Natural killer cell treated with Interleukin-12 subunit alpha and Interleukin-12 subunit beta and Interleukin-15 and Interleukin-18, amount 100 ng/mL, for 72 hours (primary cell): ENCODE results near the gene MPHOSPH8. TPM values are rescaled to one million over a fixed set of nuclear protein-coding genes. Genes with fewer than 3 reads are reported as not detected.

Experiments used
- ATAC-seq, 2 donors: fragments of 150-1000 bp; cut with Tn5 transposase in 1 of 2; sonication (Bioruptor Pico), chemical (Tn5 transposase) in 1 of 2; 2 replicates each; pipeline ENCODE4 v1.10.0; 2021
- DNase-seq: peaks from one replicate; pipeline ENCODE4 v3.0.0; 2022; ENCODE audit warnings: low spot score
- H3K27ac Mint-ChIP-seq, 2 donors: 1 replicate in 1 of 2; 2 replicates in 1 of 2; pipeline ENCODE4 v1.8.0; 2022; ENCODE audit warnings: mixed read lengths in 2 of 2, mild to moderate bottlenecking in 1 of 2, moderate library complexity in 1 of 2
- H3K27me3 Mint-ChIP-seq, 2 donors: 1 replicate in 1 of 2; 2 replicates in 1 of 2; pipeline ENCODE4 v1.8.0; 2022; ENCODE audit warnings: mixed read lengths in 2 of 2
- H3K36me3 Mint-ChIP-seq: one replicate; pipeline ENCODE4 v1.8.0; 2022; ENCODE audit warnings: mixed read lengths
- H3K4me1 Mint-ChIP-seq, 2 donors: 1 replicate in 1 of 2; 2 replicates in 1 of 2; pipeline ENCODE4 v1.8.0; 2022; ENCODE audit warnings: low read depth in 2 of 2, mixed read lengths in 2 of 2, mild to moderate bottlenecking in 1 of 2
- H3K4me3 Mint-ChIP-seq: one replicate; pipeline ENCODE4 v1.8.0; 2022; ENCODE audit warnings: mixed read lengths
- H3K9me3 Mint-ChIP-seq: 2 replicates; pipeline ENCODE4 v1.8.0; 2022; ENCODE audit warnings: mixed read lengths
- total RNA-seq, 2 donors: library from RNA; stranded (reverse); gene quantifications; one replicate each; pipeline ENCODE4 v1.2.3, GENCODE V29; 2022

MPHOSPH8 gene, protein sequence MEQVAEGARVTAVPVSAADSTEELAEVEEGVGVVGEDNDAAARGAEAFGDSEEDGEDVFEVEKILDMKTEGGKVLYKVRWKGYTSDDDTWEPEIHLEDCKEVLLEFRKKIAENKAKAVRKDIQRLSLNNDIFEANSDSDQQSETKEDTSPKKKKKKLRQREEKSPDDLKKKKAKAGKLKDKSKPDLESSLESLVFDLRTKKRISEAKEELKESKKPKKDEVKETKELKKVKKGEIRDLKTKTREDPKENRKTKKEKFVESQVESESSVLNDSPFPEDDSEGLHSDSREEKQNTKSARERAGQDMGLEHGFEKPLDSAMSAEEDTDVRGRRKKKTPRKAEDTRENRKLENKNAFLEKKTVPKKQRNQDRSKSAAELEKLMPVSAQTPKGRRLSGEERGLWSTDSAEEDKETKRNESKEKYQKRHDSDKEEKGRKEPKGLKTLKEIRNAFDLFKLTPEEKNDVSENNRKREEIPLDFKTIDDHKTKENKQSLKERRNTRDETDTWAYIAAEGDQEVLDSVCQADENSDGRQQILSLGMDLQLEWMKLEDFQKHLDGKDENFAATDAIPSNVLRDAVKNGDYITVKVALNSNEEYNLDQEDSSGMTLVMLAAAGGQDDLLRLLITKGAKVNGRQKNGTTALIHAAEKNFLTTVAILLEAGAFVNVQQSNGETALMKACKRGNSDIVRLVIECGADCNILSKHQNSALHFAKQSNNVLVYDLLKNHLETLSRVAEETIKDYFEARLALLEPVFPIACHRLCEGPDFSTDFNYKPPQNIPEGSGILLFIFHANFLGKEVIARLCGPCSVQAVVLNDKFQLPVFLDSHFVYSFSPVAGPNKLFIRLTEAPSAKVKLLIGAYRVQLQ
- total RNA-seq = 10 to 100 TPM; 33.4 to 39.0 TPM

- Mint-ChIP-seq H3K27me3 (peaks cover 0 to 4% of the 10 kb centered on the region in 2 donors), H3K27ac (peak within 1 kb of the TSS; percentile 91 to 96), H3K4me1 (peaks cover 20 to 36% of the 10 kb centered on the region in 2 donors), H3K4me3 (peak within 1 kb of the TSS; percentile 100), H3K36me3 (peaks cover 5% of the 10 kb centered on the region), H3K9me3 (no peaks in the 10 kb centered on the region)
- peak; percentile 99 for ATAC-seq
- peak; percentile 96 for DNase-seq
Observed at GRCh38 chr13:19633479-19634255, at the start of gene MPHOSPH8. Gene MPHOSPH8, plus strand, starts transcription at chr13:19633659. Its CDS starts 90 bp downstream, at chr13:19633749.

GRCh38 chr13:19586904-19587634 lies 46.4 kb upstream of the MPHOSPH8 start:
- Mint-ChIP-seq H3K27ac (peak overlapping the region; percentile 84 to 91), H3K27me3 (peaks cover 17 to 19% of the 10 kb centered on the region in 2 donors), H3K9me3 (peaks cover 4% of the 10 kb centered on the region), H3K4me3 (peak overlapping the region; percentile 78), H3K4me1 (peaks cover 21% of the 10 kb centered on the region in 2 donors), H3K36me3 (peaks cover 17% of the 10 kb centered on the region)
- DNase-seq = peak; percentile 89
- ATAC-seq = peak; percentile 90 to 93

GRCh38 chr13:19587635-19588300 lies 45.7 kb upstream of the MPHOSPH8 start:
- H3K27me3 Mint-ChIP-seq = peaks cover 13 to 17% of the 10 kb centered on the region in 2 donors
- ATAC-seq (peak; percentile 39 to 43), DNase-seq (no peak)
- peak overlapping the region; percentile 84 to 91 for H3K27ac Mint-ChIP-seq
- H3K4me3 Mint-ChIP-seq = peak overlapping the region; percentile 78
- H3K4me1 Mint-ChIP-seq = peaks cover 21% of the 10 kb centered on the region in 2 donors
- H3K9me3 Mint-ChIP-seq = peaks cover 4% of the 10 kb centered on the region
- peaks cover 17% of the 10 kb centered on the region for H3K36me3 Mint-ChIP-seq

GRCh38 chr13:19589312-19589711 lies 44.1 kb upstream of the MPHOSPH8 start:
- ATAC-seq = no peak

DNA sequence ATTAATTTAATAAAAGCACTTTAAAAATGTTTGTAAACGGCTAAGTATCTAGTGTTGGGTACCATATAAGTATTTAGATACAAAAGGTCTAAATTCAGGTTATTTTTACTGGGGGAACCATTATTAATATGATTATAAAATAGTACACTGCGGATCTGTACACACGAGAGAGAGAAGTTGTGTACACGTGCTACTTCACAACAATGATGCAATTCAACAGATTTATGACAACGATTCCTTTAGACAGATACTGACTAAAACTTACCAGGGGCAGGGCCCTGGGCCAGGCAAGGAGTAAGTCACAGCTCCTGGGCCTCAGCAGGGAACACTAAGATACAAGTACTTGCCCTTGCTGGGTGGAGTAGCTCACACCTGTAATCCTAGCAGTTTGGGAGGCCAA lies 43.0 kb upstream of the MPHOSPH8 start:
- Mint-ChIP-seq H3K36me3 (peaks cover 17% of the 10 kb centered on the region), H3K27ac (no peak overlapping the region)

More at GRCh38 chr13:19589312-19589711, 44.1 kb upstream of the MPHOSPH8 start:
- Mint-ChIP-seq H3K27ac (no peak overlapping the region), H3K36me3 (peaks cover 17% of the 10 kb centered on the region), H3K27me3 (peaks cover 13 to 17% of the 10 kb centered on the region in 2 donors), H3K4me1 (peaks cover 21% of the 10 kb centered on the region in 2 donors), H3K4me3 (no peak overlapping the region), H3K9me3 (no peaks in the 10 kb centered on the region)
- no peak for DNase-seq

GRCh38 chr13:19591864-19592263 lies 41.6 kb upstream of the MPHOSPH8 start:
- DNase-seq = no peak
- Mint-ChIP-seq H3K36me3 (peaks cover 12% of the 10 kb centered on the region), H3K27ac (no peak overlapping the region), H3K4me1 (peaks cover 13 to 14% of the 10 kb centered on the region in 2 donors), H3K9me3 (no peaks in the 10 kb centered on the region), H3K27me3 (peaks cover 24 to 26% of the 10 kb centered on the region in 2 donors), H3K4me3 (no peak overlapping the region)
- no peak for ATAC-seq

More for the DNA sequence above, 43.0 kb upstream of the MPHOSPH8 start:
- H3K4me3 Mint-ChIP-seq = no peak overlapping the region
- DNase-seq (no peak), ATAC-seq (no peak)
- peaks cover 17 to 19% of the 10 kb centered on the region in 2 donors for H3K27me3 Mint-ChIP-seq
- H3K4me1 Mint-ChIP-seq = peaks cover 21% of the 10 kb centered on the region in 2 donors
- H3K9me3 Mint-ChIP-seq = no peaks in the 10 kb centered on the region

- H3K27ac Mint-ChIP-seq = no peak overlapping the region
Observed at GRCh38 chr13:19592657-19593180, 40.7 kb upstream of the MPHOSPH8 start.

GRCh38 chr13:19596086-19596485 lies 37.4 kb upstream of the MPHOSPH8 start:
- H3K4me1 Mint-ChIP-seq = no peaks in the 10 kb centered on the region
- no peak for DNase-seq
- peaks cover 35 to 51% of the 10 kb centered on the region in 2 donors for H3K27me3 Mint-ChIP-seq
- no peaks in the 10 kb centered on the region for H3K9me3 Mint-ChIP-seq
- no peaks in the 10 kb centered on the region for H3K36me3 Mint-ChIP-seq
- H3K4me3 Mint-ChIP-seq = no peak overlapping the region
- H3K27ac Mint-ChIP-seq = no peak overlapping the region
- ATAC-seq = no peak

More at GRCh38 chr13:19592657-19593180, 40.7 kb upstream of the MPHOSPH8 start:
- ATAC-seq (no peak), DNase-seq (no peak)
- peaks cover 25 to 30% of the 10 kb centered on the region in 2 donors for H3K27me3 Mint-ChIP-seq
- H3K4me1 Mint-ChIP-seq = peaks cover 5 to 6% of the 10 kb centered on the region in 2 donors
- no peaks in the 10 kb centered on the region for H3K9me3 Mint-ChIP-seq
- peaks cover 5% of the 10 kb centered on the region for H3K36me3 Mint-ChIP-seq
- H3K4me3 Mint-ChIP-seq = no peak overlapping the region

- Mint-ChIP-seq H3K27ac (no peak overlapping the region), H3K36me3 (no peaks in the 10 kb centered on the region), H3K4me1 (no peaks in the 10 kb centered on the region), H3K27me3 (peaks cover 33 to 51% of the 10 kb centered on the region in 2 donors), H3K9me3 (no peaks in the 10 kb centered on the region), H3K4me3 (no peak overlapping the region)
- DNase-seq = no peak
- ATAC-seq = no peak
Observed at GRCh38 chr13:19596960-19597361, 36.5 kb upstream of the MPHOSPH8 start.

- H3K27me3 Mint-ChIP-seq = peaks cover 32 to 51% of the 10 kb centered on the region in 2 donors
- H3K36me3 Mint-ChIP-seq = no peaks in the 10 kb centered on the region
- H3K9me3 Mint-ChIP-seq = no peaks in the 10 kb centered on the region
- H3K4me3 Mint-ChIP-seq = no peak overlapping the region
- H3K27ac Mint-ChIP-seq = no peak overlapping the region
- ATAC-seq = no peak
- no peaks in the 10 kb centered on the region for H3K4me1 Mint-ChIP-seq
- no peak for DNase-seq
Observed at GRCh38 chr13:19597523-19597922, 35.9 kb upstream of the MPHOSPH8 start.

DNA sequence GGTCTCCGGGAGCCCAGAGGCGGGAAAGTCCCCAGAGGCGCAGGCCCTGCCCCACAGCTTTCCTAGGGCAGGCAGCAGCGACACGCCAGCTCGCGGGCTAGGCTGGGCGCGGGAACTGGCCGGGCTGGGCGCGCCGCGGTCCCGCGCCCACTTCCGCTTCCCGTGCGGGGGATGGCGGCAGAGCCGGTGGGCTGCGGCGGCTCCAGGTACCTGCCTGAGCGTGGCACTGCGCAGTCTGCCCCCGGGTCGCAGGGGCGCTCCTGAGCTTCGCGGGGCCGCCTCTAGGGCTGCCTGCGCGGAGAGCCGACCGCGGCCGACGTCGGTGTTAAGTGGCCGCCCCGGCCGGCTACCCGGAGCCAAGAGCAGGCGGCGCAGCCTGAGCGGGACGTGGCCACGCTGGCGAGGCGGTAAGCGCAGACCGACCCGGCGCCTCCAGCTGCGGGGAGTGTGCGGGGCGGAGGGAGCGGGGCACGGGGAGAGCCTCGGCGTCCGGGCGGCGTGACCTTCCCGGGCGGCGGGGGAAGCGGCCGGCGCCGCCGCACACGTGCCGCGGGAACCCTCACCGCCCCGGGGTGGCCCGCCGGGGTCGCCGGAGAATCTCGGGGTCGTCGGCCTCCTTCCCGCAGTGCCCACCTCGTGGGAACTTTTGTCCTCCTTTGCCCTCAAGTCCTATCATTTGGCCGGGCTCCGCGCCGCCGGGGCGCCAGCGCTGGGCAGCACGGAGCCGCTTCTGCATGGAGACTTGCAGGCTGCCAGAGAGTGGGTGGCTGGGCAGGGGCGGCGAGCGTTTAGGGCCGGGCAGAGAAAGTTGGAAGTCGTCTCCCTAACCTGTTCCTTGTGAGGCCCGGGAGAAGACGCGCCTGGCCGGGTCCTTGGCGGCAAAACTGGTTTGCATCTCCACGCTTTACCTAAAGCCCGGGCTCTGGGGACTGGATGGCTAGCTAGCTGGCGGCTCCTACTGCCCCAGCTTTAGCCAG lies 31.4 kb upstream of the MPHOSPH8 start:
- no peak overlapping the region for H3K4me3 Mint-ChIP-seq
- peaks cover 9% of the 10 kb centered on the region for H3K36me3 Mint-ChIP-seq
- peak; percentile 80 to 82 for ATAC-seq
- H3K9me3 Mint-ChIP-seq = no peaks in the 10 kb centered on the region
- no peak overlapping the region for H3K27ac Mint-ChIP-seq
- no peaks in the 10 kb centered on the region for H3K4me1 Mint-ChIP-seq
- peaks cover 36 to 39% of the 10 kb centered on the region in 2 donors for H3K27me3 Mint-ChIP-seq
- DNase-seq = no peak
